Islet precursor cell (in vitro differentiated cells): ENCODE measurements around the gene USB1.

Source experiments
- DNase-seq: peaks from one replicate; pipeline ENCODE4 v3.0.0-alpha.2; 2018

The USB1 gene

DNA sequence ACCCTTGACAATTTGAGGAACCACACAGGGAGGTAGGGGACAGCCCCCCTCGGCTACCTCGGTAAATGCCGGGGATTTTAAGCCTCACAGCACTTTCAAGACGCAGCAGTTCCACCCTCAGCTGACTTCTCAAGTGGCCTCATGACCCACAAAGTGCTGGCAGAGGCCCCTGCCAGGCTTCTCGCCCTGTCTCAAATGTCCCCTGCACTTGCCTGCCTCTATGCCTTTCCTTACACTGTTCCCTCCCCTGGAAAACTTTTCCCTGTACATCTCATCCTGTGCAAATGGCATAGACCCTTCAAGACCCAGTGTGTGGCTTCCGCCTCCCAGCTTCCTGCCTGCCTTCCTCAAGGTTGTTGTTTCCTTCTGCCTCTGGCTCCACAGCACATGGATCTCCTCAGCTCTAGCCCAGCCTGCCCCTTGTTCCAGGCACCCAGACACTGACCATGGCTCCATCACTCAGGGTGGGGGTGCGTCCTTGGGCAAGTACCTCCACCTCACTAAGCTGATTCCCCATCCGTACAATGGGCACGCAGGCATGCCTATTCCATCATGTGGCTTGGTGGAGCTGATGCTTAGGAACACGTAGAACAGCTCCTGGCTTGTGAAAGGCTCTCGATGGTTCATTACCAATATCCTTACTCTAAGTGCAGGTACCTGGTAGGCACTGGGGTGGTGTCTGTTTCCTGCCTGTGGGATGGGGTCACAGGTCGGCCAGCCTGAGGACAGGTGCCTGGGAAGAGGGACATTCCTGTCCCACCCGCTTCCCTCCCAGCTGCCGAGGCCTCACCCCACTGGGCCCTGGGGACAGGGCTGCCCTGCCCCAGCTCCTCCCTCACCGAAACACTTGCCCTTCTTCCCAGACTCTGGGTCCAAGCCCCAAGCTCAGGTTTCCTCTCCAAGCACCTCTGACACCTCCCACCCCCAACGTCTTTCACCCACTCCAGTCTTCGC lies 48.3 kb downstream of the USB1 start:
- peak; percentile 53 for DNase-seq

DNA sequence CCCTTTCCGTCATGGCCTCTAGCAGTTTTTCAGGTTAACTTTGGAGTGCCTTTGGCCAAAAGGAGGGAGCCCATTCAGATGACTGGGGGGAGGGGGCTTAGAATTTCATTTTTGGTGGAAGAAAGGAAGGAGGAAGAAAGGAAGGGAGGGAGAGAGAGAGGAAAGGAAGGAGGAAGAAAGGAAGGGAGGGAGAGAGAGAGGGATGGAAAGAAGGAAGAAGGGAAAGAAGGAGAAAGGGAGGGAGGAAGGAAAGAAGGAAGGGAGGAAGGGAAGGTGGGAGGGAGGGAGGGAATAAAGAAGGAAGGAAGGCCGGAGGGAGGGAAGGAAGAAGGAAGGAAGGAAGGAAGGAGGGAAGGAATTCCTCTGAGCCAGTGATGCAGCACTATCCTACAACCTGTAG lies 50.1 kb downstream of the USB1 start:
- no peak for DNase-seq

DNA sequence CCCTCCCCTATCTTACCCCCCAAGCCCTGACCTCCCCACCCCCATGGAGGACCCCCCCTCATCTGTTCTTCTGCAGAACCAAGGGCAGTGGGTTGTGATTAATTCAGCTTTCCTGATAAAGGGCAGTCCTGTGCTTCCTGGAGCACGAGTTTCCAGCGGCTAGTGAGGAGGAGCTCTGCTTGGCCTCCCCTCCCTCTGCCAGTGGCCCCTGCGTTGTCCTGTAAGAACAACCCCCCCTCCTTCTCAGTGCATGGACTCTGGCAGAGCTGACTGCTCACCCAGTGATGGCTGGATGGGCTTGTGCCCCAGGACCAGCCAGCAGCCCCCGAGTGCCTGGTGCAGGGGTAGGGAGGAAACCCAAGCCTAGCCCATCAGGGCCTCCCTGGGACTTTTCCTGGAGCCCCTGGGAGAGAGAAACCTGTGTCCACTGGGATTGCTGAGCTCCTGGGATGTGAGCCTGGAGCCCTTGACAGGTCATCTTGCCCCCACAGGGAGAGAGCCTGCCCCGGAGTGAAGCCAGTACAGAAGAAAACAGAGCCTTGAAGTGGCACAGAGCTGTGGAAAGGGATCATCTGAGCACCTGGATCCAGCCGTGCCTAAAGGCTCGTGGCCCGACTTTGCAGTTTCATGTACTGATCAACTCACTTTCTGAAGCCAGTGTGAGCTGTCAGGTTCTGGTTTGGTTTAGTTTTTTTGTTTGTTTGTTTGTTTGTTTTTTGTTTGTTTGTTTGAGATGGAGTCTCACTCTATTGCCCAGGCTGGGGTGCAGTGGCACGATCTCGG lies 50.8 kb downstream of the USB1 start:
- no peak for DNase-seq

DNA sequence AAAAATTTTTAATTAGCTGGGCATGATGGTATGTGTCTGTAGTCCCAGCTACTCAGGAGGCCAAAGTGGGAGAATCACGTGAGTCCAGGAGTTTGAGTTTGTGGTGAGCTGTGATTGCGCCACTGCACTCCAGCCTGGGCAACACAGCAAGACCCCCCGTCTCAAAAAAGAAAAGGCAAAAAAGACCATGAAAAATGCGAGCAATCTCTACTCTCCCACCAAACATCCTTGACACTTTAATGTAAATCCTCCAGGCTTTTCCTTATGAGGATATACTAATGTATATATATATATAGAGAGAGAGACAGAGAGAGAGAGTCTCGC lies 52.4 kb downstream of the USB1 start:
- no peak for DNase-seq

DNA sequence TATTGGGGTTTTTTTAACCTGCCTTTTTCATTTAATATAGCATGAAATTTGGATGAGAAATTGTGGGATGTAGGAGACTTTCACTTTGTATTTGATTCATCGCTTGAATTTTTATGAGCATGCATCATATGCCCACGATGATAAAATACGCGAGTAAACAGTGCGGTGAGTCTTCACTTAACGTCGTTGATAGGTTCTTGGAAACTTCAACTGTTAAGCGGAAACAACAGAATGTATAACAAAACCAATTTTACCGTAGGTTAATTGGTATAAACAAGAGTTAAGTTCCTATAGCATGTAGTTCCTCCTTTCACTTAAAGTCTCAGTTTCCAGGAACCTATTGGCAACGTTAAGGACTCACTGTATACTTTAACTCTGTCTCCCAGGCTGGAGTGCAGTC lies 53.1 kb downstream of the USB1 start:
- no peak for DNase-seq

DNA sequence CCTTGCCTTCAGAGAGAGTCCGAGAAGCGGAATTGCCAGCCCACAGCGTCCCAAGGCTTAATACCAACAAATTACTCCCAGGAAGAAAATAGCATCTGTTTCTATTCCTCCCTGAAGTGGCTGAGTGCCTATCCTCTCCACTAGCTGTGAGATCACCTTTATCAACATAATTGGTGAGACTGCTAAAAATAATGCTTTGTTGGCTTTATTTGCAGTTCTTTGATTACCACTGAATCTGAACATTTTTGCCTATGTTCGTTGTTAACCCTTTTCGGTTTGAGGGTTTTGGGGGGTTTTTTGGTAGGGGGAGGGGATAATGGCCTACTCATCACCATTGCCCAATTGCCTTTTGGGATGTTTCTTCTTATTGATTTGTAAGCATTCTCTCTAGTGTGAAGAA lies 55.4 kb downstream of the USB1 start:
- no peak for DNase-seq

DNA sequence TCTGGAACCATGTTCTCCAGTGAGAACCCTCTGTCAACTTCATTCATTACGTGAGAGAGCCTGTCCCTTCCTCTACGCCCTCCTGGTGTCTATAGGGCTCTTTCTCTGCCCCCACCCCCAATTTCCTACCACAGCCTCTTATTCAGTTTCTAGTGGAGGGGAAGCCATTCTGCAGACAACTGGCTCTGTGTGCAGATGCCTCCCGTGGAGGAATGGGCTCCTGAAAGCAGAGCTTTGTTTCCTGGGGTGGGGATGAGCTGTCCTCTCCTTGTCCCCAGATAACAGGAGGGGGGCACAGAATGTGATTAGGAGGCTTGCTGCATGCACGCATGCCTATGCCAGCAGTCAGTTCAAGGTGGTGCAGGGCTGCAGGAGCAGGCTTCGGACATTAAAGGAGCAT lies 55.9 kb downstream of the USB1 start:
- peak; percentile 46 for DNase-seq

DNA sequence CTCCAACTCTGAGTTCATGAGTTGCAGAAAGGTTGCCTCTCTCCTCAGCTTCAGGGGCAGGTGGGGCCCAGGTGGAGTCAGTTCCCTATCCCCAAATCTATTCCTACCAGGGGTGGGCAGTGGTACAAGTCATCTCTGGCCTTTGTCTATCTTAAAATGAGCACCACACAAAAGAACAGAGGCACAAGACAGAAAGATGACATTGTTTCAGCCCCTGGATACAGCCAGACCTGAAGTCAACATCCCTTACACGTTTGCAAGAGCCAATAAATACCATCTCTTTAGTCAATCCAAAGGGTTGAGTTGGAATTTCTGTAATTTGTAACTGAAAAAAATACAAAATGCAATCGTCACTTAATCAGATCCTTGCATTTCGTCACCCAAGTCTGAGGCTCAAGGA lies 56.6 kb downstream of the USB1 start:
- DNase-seq = no peak

DNA sequence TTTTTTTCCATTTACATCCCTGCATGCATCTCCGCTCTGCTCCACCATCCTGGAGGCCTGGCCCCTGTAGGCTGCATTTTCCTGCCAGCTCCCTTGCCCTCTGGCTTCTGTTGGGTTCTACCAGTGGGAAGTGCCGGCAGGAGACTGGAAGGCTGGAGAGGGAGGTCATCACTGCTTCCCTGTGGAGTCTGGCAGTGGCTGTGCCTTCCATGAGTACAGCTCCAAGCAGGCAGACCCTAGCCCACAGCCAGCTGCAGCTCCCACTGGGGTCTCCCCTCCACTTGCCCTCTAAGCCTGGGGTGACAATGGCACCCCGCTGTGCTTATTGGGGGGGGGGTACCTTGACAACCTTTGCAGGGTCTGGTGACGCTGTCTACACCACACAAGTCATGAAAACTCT lies 61.6 kb downstream of the USB1 start:
- DNase-seq = peak; percentile 52

DNA sequence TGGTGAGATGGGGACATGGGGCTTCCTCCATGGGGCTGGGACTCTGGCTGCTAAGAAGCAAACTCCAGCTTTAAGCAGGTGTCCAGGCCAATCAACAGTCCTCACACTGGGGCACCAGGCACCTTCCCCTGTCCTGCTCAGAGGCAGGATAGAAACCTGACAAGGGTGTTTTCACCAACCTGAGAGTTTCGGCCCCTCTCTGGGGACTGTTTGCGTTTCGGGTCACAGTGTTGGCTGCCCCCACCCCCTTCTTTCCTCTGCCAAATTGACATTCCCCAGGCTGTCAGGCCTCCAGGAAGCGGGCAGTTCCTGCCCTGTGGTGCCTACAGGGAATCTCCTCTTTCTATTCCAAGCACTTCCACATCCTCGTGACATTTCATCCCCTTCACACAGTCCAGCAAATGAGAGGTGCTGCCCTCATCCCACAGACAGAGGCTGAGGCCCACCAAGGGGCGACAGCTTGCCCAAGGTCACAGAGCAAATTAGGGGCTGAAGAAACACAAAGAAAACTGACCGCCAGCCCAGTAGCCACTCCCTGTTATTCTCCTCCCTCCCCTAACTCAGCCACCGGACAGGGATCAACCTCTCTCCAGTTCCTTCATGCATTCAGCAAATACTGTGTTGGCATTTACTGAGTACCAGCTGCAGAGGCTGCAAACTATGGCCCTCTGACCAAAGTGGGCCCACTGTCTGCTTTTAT lies 62.3 kb downstream of the USB1 start:
- DNase-seq = peak; percentile 51

DNA sequence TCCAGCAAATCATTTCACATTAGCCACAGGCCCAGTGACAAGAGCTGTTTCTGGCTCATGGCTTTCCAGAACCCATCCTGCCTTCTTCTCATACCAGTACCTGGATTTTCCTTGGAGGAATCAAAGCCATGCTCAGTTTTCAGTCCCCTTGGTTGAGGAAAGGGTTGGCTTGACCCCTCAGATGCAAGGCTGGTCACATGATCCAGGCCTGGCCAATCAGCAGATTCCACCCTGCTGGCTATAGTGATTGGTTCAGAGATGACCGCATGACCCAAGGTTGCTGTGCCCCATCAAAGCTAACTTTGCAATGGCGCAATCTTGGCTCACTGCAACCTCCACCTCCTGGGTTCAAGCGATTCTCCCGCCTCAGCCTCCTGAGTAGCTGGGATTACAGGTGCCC lies 69.4 kb downstream of the USB1 start:
- no peak for DNase-seq
